Measurements from ENCODE around the gene LARP1B. TPM values are rescaled to one million over a fixed set of nuclear protein-coding genes. Genes with fewer than 3 reads are reported as not detected.

The LARP1B gene
- total RNA-seq, 2 donors from 2014 or later, result 28.8 to 29.5 TPM

DNA sequence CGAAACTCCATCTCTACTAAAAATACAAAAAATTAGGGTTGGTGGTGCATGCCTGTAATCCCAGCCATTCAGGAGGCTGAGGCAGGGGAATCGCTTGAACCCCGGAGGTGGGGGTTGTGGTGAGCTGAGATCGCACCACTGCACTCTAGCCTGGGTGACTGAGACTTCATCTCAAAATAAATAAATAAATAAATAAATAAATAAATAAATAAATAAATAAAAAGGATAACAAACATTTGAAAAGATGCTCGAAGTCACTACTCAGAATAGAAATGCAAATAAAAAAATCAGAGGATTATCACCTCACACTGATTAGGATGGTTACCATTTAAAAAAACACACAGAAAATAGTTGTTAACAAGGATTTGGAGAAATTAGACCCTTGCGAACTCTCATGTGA, 73.8 kb downstream of the LARP1B start:
- TF ChIP-seq, protein P1, sequence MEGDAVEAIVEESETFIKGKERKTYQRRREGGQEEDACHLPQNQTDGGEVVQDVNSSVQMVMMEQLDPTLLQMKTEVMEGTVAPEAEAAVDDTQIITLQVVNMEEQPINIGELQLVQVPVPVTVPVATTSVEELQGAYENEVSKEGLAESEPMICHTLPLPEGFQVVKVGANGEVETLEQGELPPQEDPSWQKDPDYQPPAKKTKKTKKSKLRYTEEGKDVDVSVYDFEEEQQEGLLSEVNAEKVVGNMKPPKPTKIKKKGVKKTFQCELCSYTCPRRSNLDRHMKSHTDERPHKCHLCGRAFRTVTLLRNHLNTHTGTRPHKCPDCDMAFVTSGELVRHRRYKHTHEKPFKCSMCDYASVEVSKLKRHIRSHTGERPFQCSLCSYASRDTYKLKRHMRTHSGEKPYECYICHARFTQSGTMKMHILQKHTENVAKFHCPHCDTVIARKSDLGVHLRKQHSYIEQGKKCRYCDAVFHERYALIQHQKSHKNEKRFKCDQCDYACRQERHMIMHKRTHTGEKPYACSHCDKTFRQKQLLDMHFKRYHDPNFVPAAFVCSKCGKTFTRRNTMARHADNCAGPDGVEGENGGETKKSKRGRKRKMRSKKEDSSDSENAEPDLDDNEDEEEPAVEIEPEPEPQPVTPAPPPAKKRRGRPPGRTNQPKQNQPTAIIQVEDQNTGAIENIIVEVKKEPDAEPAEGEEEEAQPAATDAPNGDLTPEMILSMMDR (IDR thresholded peaks at IDR 0.05), result no peak
- DNase-seq, result no peak
- Histone ChIP-seq H3K36me3 (no peaks in the 10 kb centered on the region), H3K4me3 (no peak overlapping the region), H3K9ac (ENCODE audit: low read depth in 2 of 2, low read length in 2 of 2) (no peak overlapping the region), H3K4me1 (no peaks in the 10 kb centered on the region), H3K9me3 (no peaks in the 10 kb centered on the region), H3K27ac (no peak overlapping the region), H3K27me3 (no peaks in the 10 kb centered on the region)
- intact Hi-C loops (cut with DNase I), result no loop called here

- Histone ChIP-seq H3K4me1 (no peaks in the 10 kb centered on the region), H3K27me3 (no peaks in the 10 kb centered on the region), H3K36me3 (no peaks in the 10 kb centered on the region), H3K9ac (ENCODE audit: low read depth in 2 of 2, low read length in 2 of 2) (no peak overlapping the region), H3K4me3 (no peak overlapping the region), H3K27ac (no peak overlapping the region), H3K9me3 (no peaks in the 10 kb centered on the region)
- TF ChIP-seq, protein P1 (IDR thresholded peaks at IDR 0.05), result no peak
- no peak for DNase-seq
- intact Hi-C loops (cut with DNase I), result no loop called here
Observed at GRCh38 chr4:128135391-128135790, 74.3 kb downstream of the LARP1B start.

DNA sequence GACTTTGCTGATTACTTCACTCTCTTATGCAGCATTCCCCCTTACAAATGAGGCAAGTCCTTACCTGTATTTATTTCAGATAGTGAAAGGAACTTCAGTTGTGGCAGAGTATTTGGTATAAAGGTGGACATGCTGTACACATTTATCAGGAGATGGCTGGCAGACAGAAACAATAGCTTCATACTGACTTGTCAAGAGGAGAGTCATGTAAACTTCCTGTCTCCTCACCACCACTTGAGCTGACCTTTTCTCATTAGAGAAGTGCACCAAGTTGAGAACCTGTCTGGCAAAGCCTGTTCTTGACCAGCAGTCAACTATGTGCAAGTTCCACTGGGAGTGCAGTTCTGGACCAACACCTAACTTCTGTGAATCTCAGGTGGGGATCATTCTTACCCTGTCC, 80.8 kb downstream of the LARP1B start:
- no peaks in the 10 kb centered on the region for H3K4me1 ChIP-seq
- H3K36me3 ChIP-seq, result no peaks in the 10 kb centered on the region
- H3K9me3 ChIP-seq, result no peaks in the 10 kb centered on the region
- TF ChIP-seq, protein P1 (IDR thresholded peaks at IDR 0.05), result no peak
- no peak overlapping the region for H3K9ac ChIP-seq (ENCODE audit: low read depth in 2 of 2, low read length in 2 of 2)
- H3K27ac ChIP-seq, result no peak overlapping the region
- intact Hi-C loops (cut with DNase I), result no loop called here
- no peak for DNase-seq
- no peak overlapping the region for H3K4me3 ChIP-seq
- H3K27me3 ChIP-seq, result no peaks in the 10 kb centered on the region

DNA sequence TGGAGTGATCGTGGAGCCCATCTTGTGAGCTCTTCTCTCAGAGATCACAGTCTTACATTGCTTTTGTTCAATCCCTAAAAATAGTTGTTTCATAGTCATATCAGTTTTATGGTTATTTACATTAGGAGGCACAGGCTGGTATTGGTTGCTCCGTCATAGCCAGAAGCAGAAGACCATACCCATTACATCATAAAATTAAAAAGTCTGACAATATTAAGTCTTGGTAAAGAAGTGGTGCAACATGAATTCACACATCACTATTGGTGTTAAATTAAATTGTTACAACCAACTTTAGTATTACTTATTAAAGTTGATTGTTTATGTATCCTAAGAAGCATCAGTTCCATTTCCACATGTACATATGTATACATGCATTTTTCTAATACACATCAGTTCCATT, 84.6 kb downstream of the LARP1B start:
- H3K4me3 ChIP-seq, result no peak overlapping the region
- intact Hi-C loops (cut with DNase I), result no loop called here
- H3K4me1 ChIP-seq, result no peaks in the 10 kb centered on the region
- no peaks in the 10 kb centered on the region for H3K9me3 ChIP-seq
- H3K27ac ChIP-seq, result no peak overlapping the region
- TF ChIP-seq, protein P1 (IDR thresholded peaks at IDR 0.05), result no peak
- no peaks in the 10 kb centered on the region for H3K27me3 ChIP-seq
- H3K36me3 ChIP-seq, result no peaks in the 10 kb centered on the region
- H3K9ac ChIP-seq (ENCODE audit: low read depth in 2 of 2, low read length in 2 of 2), result no peak overlapping the region
- no peak for DNase-seq

GRCh38 chr4:128153800-128154199, 92.7 kb downstream of the LARP1B start:
- no peak for DNase-seq

More at GRCh38 chr4:128153800-128154199, 92.7 kb downstream of the LARP1B start:
- Histone ChIP-seq H3K27ac (no peak overlapping the region), H3K4me3 (no peak overlapping the region), H3K4me1 (no peaks in the 10 kb centered on the region), H3K36me3 (no peaks in the 10 kb centered on the region), H3K27me3 (no peaks in the 10 kb centered on the region), H3K9ac (ENCODE audit: low read depth in 2 of 2, low read length in 2 of 2) (no peak overlapping the region), H3K9me3 (no peaks in the 10 kb centered on the region)
- intact Hi-C loops (cut with DNase I), result no loop called here
- TF ChIP-seq, protein P1 (IDR thresholded peaks at IDR 0.05), result no peak

All from colonic mucosa (tissue), 4 donors.